Loucy (cell line): ENCODE data around the gene TRABD2B.

Source experiments
- CTCF ChIP-seq: fragments of 200-600 bp; sonication (generic); conservative IDR thresholded peaks from 2 replicates; pipeline ENCODE4 v1.5.1; 2014; ENCODE audit warnings: mild to moderate bottlenecking, antibody characterized with exemption, low read length
- EZH2phosphoT487 ChIP-seq: fragments of 200-600 bp; IDR thresholded peaks from 2 replicates; pipeline ENCODE4 v1.6.1; 2018; ENCODE audit warnings: antibody characterized with exemption, mild to moderate bottlenecking, moderate library complexity, borderline replicate concordance

GRCh38 chr1:47941609-47942239, 55.5 kb downstream of the TRABD2B start:
- TF ChIP-seq CTCF (no peak), EZH2phosphoT487 (no peak)
